ENCODE measurements around the gene SLFN5. TPM values are rescaled to one million over a fixed set of nuclear protein-coding genes. Genes with fewer than 3 reads are reported as not detected.
"Not testable (repeated sequence)": the region's sequence is repeated elsewhere in the genome, so short reads cannot be mapped to it uniquely, and the experiment has no call there.

Gene SLFN5
- total RNA-seq, 2 experiments from 2014 or later, result 28.8 to 29.8 TPM

- Mint-ChIP-seq H3K9me3 (ENCODE audit: low read depth) (peaks cover 11% of the 10 kb centered on the region), H3K4me1 (peaks cover 63% of the 10 kb centered on the region), H3K4me3 (peak overlapping the region; percentile 57), H3K36me3 (ENCODE audit: low read depth) (peaks cover 17% of the 10 kb centered on the region), H3K27ac (peak overlapping the region; percentile 95), H3K27me3 (no peaks in the 10 kb centered on the region)
- no peak for ATAC-seq
- ChIA-PET CTCF (interaction anchor here (0.6 to 1.0 kb wide), 4 partner anchors 22 to 100 kb away, joined by 3 read pairs; partner anchors contain the start of gene SLFN5), POLR2A (interaction anchor here (0.6 kb wide), 1 partner anchor 21 kb away, joined by 4 read pairs; no protein-coding TSS in a partner anchor)
- DNase-seq, result no peak
- intact Hi-C loops (cut with DNase I, micrococcal nuclease), result loop anchor here (5.0 to 10.0 kb wide), 3 partner anchors 77 to 254 kb away; partner anchors contain the start of genes CCT6B (in 1 of the 2), NLE1 (in 1 of the 2), SLFN11 (in 1 of the 2) and ZNF830 (in 1 of the 2)
Measured at GRCh38 chr17:35218915-35219314, 24.0 kb upstream of the SLFN5 start.

- CTCF ChIA-PET, result interaction anchor here (0.6 to 1.9 kb wide), 3 partner anchors 16 to 20 kb away, joined by 3 to 5 read pairs (median 4); partner anchors contain the start of gene SLFN5
- ATAC-seq, result no peak
Measured at GRCh38 chr17:35222452-35222851, 20.4 kb upstream of the SLFN5 start.

GRCh38 chr17:35224436-35224835 lies 18.4 kb upstream of the SLFN5 start:
- ATAC-seq (peak; percentile 49), DNase-seq (no peak)
- Mint-ChIP-seq H3K9me3 (ENCODE audit: low read depth) (peaks cover 13% of the 10 kb centered on the region), H3K4me1 (peaks cover 44% of the 10 kb centered on the region), H3K27me3 (no peaks in the 10 kb centered on the region), H3K27ac (no peak overlapping the region), H3K4me3 (no peak overlapping the region), H3K36me3 (ENCODE audit: low read depth) (peaks cover 17% of the 10 kb centered on the region)
- intact Hi-C loops (cut with DNase I, micrococcal nuclease), result no loop called here
- ChIA-PET CTCF (interaction anchor here (0.9 to 1.0 kb wide), 2 partner anchors 11 to 18 kb away, joined by 3 to 5 read pairs; partner anchors contain the start of gene SLFN5), POLR2A (interaction anchor here (0.8 kb wide), 1 partner anchor 14 kb away, joined by 6 read pairs; no protein-coding TSS in a partner anchor)

More at GRCh38 chr17:35222452-35222851, 20.4 kb upstream of the SLFN5 start:
- POLR2A ChIA-PET, result interaction anchor here (0.6 kb wide), 1 partner anchor 17 kb away, joined by 4 read pairs; no protein-coding TSS in a partner anchor
- no peak for DNase-seq
- peaks cover 17% of the 10 kb centered on the region for H3K36me3 Mint-ChIP-seq (ENCODE audit: low read depth)
- no peaks in the 10 kb centered on the region for H3K27me3 Mint-ChIP-seq
- H3K27ac Mint-ChIP-seq, result no peak overlapping the region
- H3K4me1 Mint-ChIP-seq, result peaks cover 49% of the 10 kb centered on the region
- intact Hi-C loops (cut with DNase I, micrococcal nuclease), result no loop called here
- H3K4me3 Mint-ChIP-seq, result no peak overlapping the region
- H3K9me3 Mint-ChIP-seq (ENCODE audit: low read depth), result peaks cover 13% of the 10 kb centered on the region

- H3K27ac Mint-ChIP-seq, result no peak overlapping the region
- H3K4me3 Mint-ChIP-seq, result no peak overlapping the region
- peaks cover 7% of the 10 kb centered on the region for H3K9me3 Mint-ChIP-seq (ENCODE audit: low read depth)
- H3K4me1 Mint-ChIP-seq, result peaks cover 47% of the 10 kb centered on the region
- H3K36me3 Mint-ChIP-seq (ENCODE audit: low read depth), result peaks cover 15% of the 10 kb centered on the region
- CTCF ChIA-PET, result interaction anchor here (0.7 to 2.1 kb wide), 2 partner anchors 11 to 108 kb away, joined by 3 to 11 read pairs; no protein-coding TSS in a partner anchor
- DNase-seq (no peak), ATAC-seq (peak; percentile 72)
- POLR2A ChIA-PET, result interaction anchor here (0.5 to 0.7 kb wide), 2 partner anchors 8 to 14 kb away, joined by 3 read pairs; no protein-coding TSS in a partner anchor
- H3K27me3 Mint-ChIP-seq, result no peaks in the 10 kb centered on the region
- intact Hi-C loops (cut with DNase I, micrococcal nuclease), result no loop called here
Measured at GRCh38 chr17:35227546-35227945, 15.3 kb upstream of the SLFN5 start.

- Mint-ChIP-seq H3K4me3 (no peak overlapping the region), H3K9me3 (ENCODE audit: low read depth) (no peaks in the 10 kb centered on the region), H3K27me3 (no peaks in the 10 kb centered on the region), H3K4me1 (peaks cover 54% of the 10 kb centered on the region), H3K27ac (no peak overlapping the region), H3K36me3 (ENCODE audit: low read depth) (peaks cover 7% of the 10 kb centered on the region)
- intact Hi-C loops (cut with DNase I, micrococcal nuclease), result no loop called here
- DNase-seq, result no peak
- POLR2A ChIA-PET, result interaction anchor here (0.6 kb wide), 1 partner anchor 171 kb away, joined by 3 read pairs; no protein-coding TSS in a partner anchor
- ATAC-seq, result no peak
- CTCF ChIA-PET, result no interaction called here
Measured at GRCh38 chr17:35229638-35230037, 13.2 kb upstream of the SLFN5 start.

GRCh38 chr17:35234315-35234714 lies 8.6 kb upstream of the SLFN5 start:
- H3K9me3 Mint-ChIP-seq (ENCODE audit: low read depth); DNase-seq; intact Hi-C loops (cut with DNase I, micrococcal nuclease); H3K4me3 Mint-ChIP-seq; ATAC-seq; H3K27me3 Mint-ChIP-seq; H3K27ac Mint-ChIP-seq: not testable (repeated sequence)
- peaks cover 80% of the 10 kb centered on the region for H3K4me1 Mint-ChIP-seq
- POLR2A ChIA-PET, result interaction anchor here (0.5 kb wide), 1 partner anchor 150 kb away, joined by 3 read pairs; no protein-coding TSS in a partner anchor
- H3K36me3 Mint-ChIP-seq (ENCODE audit: low read depth), result peaks cover 11% of the 10 kb centered on the region
- CTCF ChIA-PET, result interaction anchor here (1.2 kb wide), 1 partner anchor 10 kb away, joined by 3 read pairs; no protein-coding TSS in a partner anchor

GRCh38 chr17:35235289-35235688 lies 7.6 kb upstream of the SLFN5 start:
- no peak overlapping the region for H3K4me3 Mint-ChIP-seq
- DNase-seq (no peak), ATAC-seq (peak; percentile 42)
- H3K27ac Mint-ChIP-seq, result peak overlapping the region; percentile 65
- CTCF ChIA-PET, result interaction anchor here (0.7 to 1.4 kb wide), 4 partner anchors 11 to 77 kb away, joined by 3 to 4 read pairs (median 4); no protein-coding TSS in a partner anchor
- no peaks in the 10 kb centered on the region for H3K9me3 Mint-ChIP-seq (ENCODE audit: low read depth)
- intact Hi-C loops (cut with DNase I, micrococcal nuclease), result no loop called here
- H3K27me3 Mint-ChIP-seq, result no peaks in the 10 kb centered on the region
- peaks cover 9% of the 10 kb centered on the region for H3K36me3 Mint-ChIP-seq (ENCODE audit: low read depth)
- peaks cover 81% of the 10 kb centered on the region for H3K4me1 Mint-ChIP-seq
- POLR2A ChIA-PET, result interaction anchor here (0.8 kb wide), 1 partner anchor 8 kb away, joined by 3 read pairs; no protein-coding TSS in a partner anchor

- Mint-ChIP-seq H3K4me1 (peaks cover 82% of the 10 kb centered on the region), H3K4me3 (no peak overlapping the region), H3K27ac (no peak overlapping the region), H3K36me3 (ENCODE audit: low read depth) (peaks cover 4% of the 10 kb centered on the region), H3K27me3 (no peaks in the 10 kb centered on the region), H3K9me3 (ENCODE audit: low read depth) (no peaks in the 10 kb centered on the region)
- intact Hi-C loops (cut with DNase I, micrococcal nuclease), result no loop called here
- POLR2A ChIA-PET, result no interaction called here
- CTCF ChIA-PET, result interaction anchor here (0.7 to 1.4 kb wide), 4 partner anchors 12 to 76 kb away, joined by 3 to 4 read pairs (median 4); no protein-coding TSS in a partner anchor
- ATAC-seq (no peak), DNase-seq (no peak)
Measured at GRCh38 chr17:35235917-35236316, 7.0 kb upstream of the SLFN5 start.

- H3K27me3 Mint-ChIP-seq, result no peaks in the 10 kb centered on the region
- no peaks in the 10 kb centered on the region for H3K9me3 Mint-ChIP-seq (ENCODE audit: low read depth)
- ATAC-seq, result no peak
- no peak for DNase-seq
- peaks cover 78% of the 10 kb centered on the region for H3K4me1 Mint-ChIP-seq
- ChIA-PET POLR2A (no interaction called here), CTCF (interaction anchor here (0.5 kb wide), 1 partner anchor 196 kb away, joined by 3 read pairs; no protein-coding TSS in a partner anchor)
- peaks cover 11% of the 10 kb centered on the region for H3K36me3 Mint-ChIP-seq (ENCODE audit: low read depth)
- no peak overlapping the region for H3K4me3 Mint-ChIP-seq
- intact Hi-C loops (cut with DNase I, micrococcal nuclease), result no loop called here
- no peak overlapping the region for H3K27ac Mint-ChIP-seq
Measured at GRCh38 chr17:35236821-35237220, 6.1 kb upstream of the SLFN5 start.

GRCh38 chr17:35238821-35239220 lies 4.1 kb upstream of the SLFN5 start:
- ChIA-PET POLR2A (interaction anchor here (0.5 to 1.4 kb wide), 6 partner anchors 14 to 296 kb away, joined by 3 to 6 read pairs (median 4); partner anchors contain the start of gene RAD51D), CTCF (interaction anchor here (1.3 to 2.3 kb wide), 5 partner anchors 11 to 293 kb away, joined by 4 to 11 read pairs (median 4); no protein-coding TSS in a partner anchor)
- Mint-ChIP-seq H3K27ac (peak overlapping the region; percentile 67), H3K4me1 (peaks cover 72% of the 10 kb centered on the region), H3K4me3 (peak overlapping the region; percentile 82), H3K27me3 (no peaks in the 10 kb centered on the region), H3K9me3 (ENCODE audit: low read depth) (no peaks in the 10 kb centered on the region), H3K36me3 (ENCODE audit: low read depth) (peaks cover 11% of the 10 kb centered on the region)
- peak; percentile 30 for ATAC-seq
- intact Hi-C loops (cut with DNase I, micrococcal nuclease), result loop anchor here in 1 of 2 experiments (2.0 kb wide), 1 partner anchor 50 kb away; no protein-coding TSS in a partner anchor
- no peak for DNase-seq

- POLR2A ChIA-PET, result interaction anchor here (0.6 to 2.2 kb wide), 6 partner anchors 15 to 303 kb away, joined by 4 to 12 read pairs (median 6); no protein-coding TSS in a partner anchor
- H3K36me3 Mint-ChIP-seq (ENCODE audit: low read depth), result peaks cover 15% of the 10 kb centered on the region
- intact Hi-C loops (cut with DNase I, micrococcal nuclease), result loop anchor here (2.0 to 10.0 kb wide), 4 partner anchors 51 to 337 kb away; partner anchors contain the start of gene PEX12 (in 1 of the 2)
- peaks cover 75% of the 10 kb centered on the region for H3K4me1 Mint-ChIP-seq
- DNase-seq (no peak), ATAC-seq (no peak)
- H3K27ac Mint-ChIP-seq, result peak overlapping the region; percentile 84
- H3K4me3 Mint-ChIP-seq, result peak overlapping the region; percentile 82
- H3K9me3 Mint-ChIP-seq (ENCODE audit: low read depth), result no peaks in the 10 kb centered on the region
- H3K27me3 Mint-ChIP-seq, result no peaks in the 10 kb centered on the region
- CTCF ChIA-PET, result interaction anchor here (0.6 to 1.5 kb wide), 7 partner anchors 21 to 292 kb away, joined by 3 to 8 read pairs (median 4); no protein-coding TSS in a partner anchor
Measured at GRCh38 chr17:35239823-35240222, 3.0 kb upstream of the SLFN5 start.
